NCI-H1092 treated with DMSO at 0.1 percent for 48 hours (cell line): ENCODE data around the gene NLGN4X.

Experiments
- DNase-seq: peaks from one replicate; lab custom pipeline; 2025; lab: John Stamatoyannopoulos, UW

Gene NLGN4X

GRCh38 chrX:5867778-5868177, 360.9 kb downstream of the NLGN4X start:
- no peak for DNase-seq

GRCh38 chrX:5857232-5857631, 371.4 kb downstream of the NLGN4X start:
- DNase-seq, result no peak

- DNase-seq, result no peak
Measured at GRCh38 chrX:5852941-5853340, 375.7 kb downstream of the NLGN4X start.

GRCh38 chrX:5842601-5843000, 386.1 kb downstream of the NLGN4X start:
- no peak for DNase-seq
